Measurements from ENCODE around the gene ICAM5. TPM values are rescaled to one million over a fixed set of nuclear protein-coding genes. Genes with fewer than 3 reads are reported as not detected.

ICAM5 gene
- polyA plus RNA-seq, 1 donor (not counting 4 experiments of a cell fraction or from before 2014, with no cell fraction given): 0.20 TPM

- no peak for FAIRE-seq
- Histone ChIP-seq H3K9ac (ENCODE audit: control insufficient read depth, extremely low read depth, insufficient read depth, low read length) (peak overlapping the region; percentile 28), H2AFZ (ENCODE audit: control insufficient read depth, low read length) (peak overlapping the region; percentile 56)
Observed at GRCh38 chr19:10290876-10291553, 1.3 kb downstream of the ICAM5 start.

GRCh38 chr19:10291554-10292205 lies 1.9 kb downstream of the ICAM5 start:
- Histone ChIP-seq H4K20me1 (ENCODE audit: control insufficient read depth, extremely low read depth, insufficient read depth, low read length) (no peaks in the 10 kb centered on the region), H3K9me3 (ENCODE audit: control insufficient read depth, low read depth, low read length) (no peaks in the 10 kb centered on the region), H3K4me1 (ENCODE audit: control insufficient read depth, extremely low read depth, insufficient read depth, low read length) (peaks cover 27% of the 10 kb centered on the region), H3K4me3 (ENCODE audit: control insufficient read depth in 2 of 3, extremely low read depth in 1 of 3, insufficient read depth in 2 of 3, low read depth in 1 of 3, low read length in 3 of 3) (peak overlapping the region; percentile 31 to 66 (median 57)), H3K36me3 (ENCODE audit: control insufficient read depth in 2 of 2, extremely low read depth in 1 of 2, insufficient read depth in 2 of 2, low read length in 2 of 2) (no peaks in the 10 kb centered on the region), H3K27ac (ENCODE audit: control insufficient read depth, insufficient read depth, low read length) (no peak overlapping the region), H3K9me1 (ENCODE audit: control insufficient read depth, extremely low read depth, insufficient read depth, low read length) (no peaks in the 10 kb centered on the region), H3K79me2 (ENCODE audit: control insufficient read depth, insufficient read depth, low read length) (no peaks in the 10 kb centered on the region), H3K27me3 (ENCODE audit: control insufficient read depth, extremely low read depth, insufficient read depth, low read length) (peaks cover 88% of the 10 kb centered on the region), H3K4me2 (ENCODE audit: control insufficient read depth, extremely low read depth, insufficient read depth, low read depth, low read length) (peak overlapping the region; percentile 90), H3K9ac (ENCODE audit: control insufficient read depth, extremely low read depth, insufficient read depth, low read length) (peak overlapping the region; percentile 28), H2AFZ (ENCODE audit: control insufficient read depth, low read length) (peak overlapping the region; percentile 56)
- no peak for TF ChIP-seq CTCF (optimal IDR thresholded peaks at IDR 0.05 in 1 of 3, IDR thresholded peaks at IDR 0.05 in 1 of 3, conservative IDR thresholded peaks at IDR 0.05 in 1 of 3; ENCODE audit: extremely low read depth in 1 of 3, insufficient read depth in 2 of 3, low read length in 3 of 3)
- peak; percentile 33 for TF ChIP-seq EZH2 (IDR thresholded peaks at IDR 0.05; ENCODE audit: low read length)
- DNase-seq (ENCODE audit: low read depth, low spot score) (no peak), FAIRE-seq (no peak)
- dilution Hi-C loops (cut with MboI; ENCODE audit: extremely low pct_ligation_motif_present, low sequenced_read_pairs): no loop called here

More at GRCh38 chr19:10290876-10291553, 1.3 kb downstream of the ICAM5 start:
- Histone ChIP-seq H3K9me1 (ENCODE audit: control insufficient read depth, extremely low read depth, insufficient read depth, low read length) (no peaks in the 10 kb centered on the region), H3K79me2 (ENCODE audit: control insufficient read depth, insufficient read depth, low read length) (no peaks in the 10 kb centered on the region), H3K9me3 (ENCODE audit: control insufficient read depth, low read depth, low read length) (no peaks in the 10 kb centered on the region), H3K4me2 (ENCODE audit: control insufficient read depth, extremely low read depth, insufficient read depth, low read depth, low read length) (peak overlapping the region; percentile 90), H3K27ac (ENCODE audit: control insufficient read depth, insufficient read depth, low read length) (no peak overlapping the region), H3K36me3 (ENCODE audit: control insufficient read depth in 2 of 2, extremely low read depth in 1 of 2, insufficient read depth in 2 of 2, low read length in 2 of 2) (no peaks in the 10 kb centered on the region), H3K4me1 (ENCODE audit: control insufficient read depth, extremely low read depth, insufficient read depth, low read length) (peaks cover 34% of the 10 kb centered on the region), H3K4me3 (ENCODE audit: control insufficient read depth in 2 of 3, extremely low read depth in 1 of 3, insufficient read depth in 2 of 3, low read depth in 1 of 3, low read length in 3 of 3) (peak overlapping the region; percentile 31 to 66 (median 57)), H3K27me3 (ENCODE audit: control insufficient read depth, extremely low read depth, insufficient read depth, low read length) (peaks cover 81% of the 10 kb centered on the region), H4K20me1 (ENCODE audit: control insufficient read depth, extremely low read depth, insufficient read depth, low read length) (no peaks in the 10 kb centered on the region)
- no peak for DNase-seq (ENCODE audit: low read depth, low spot score)
- TF ChIP-seq EZH2 (IDR thresholded peaks at IDR 0.05; ENCODE audit: low read length): no peak
- no peak for TF ChIP-seq CTCF (optimal IDR thresholded peaks at IDR 0.05 in 1 of 3, IDR thresholded peaks at IDR 0.05 in 1 of 3, conservative IDR thresholded peaks at IDR 0.05 in 1 of 3; ENCODE audit: extremely low read depth in 1 of 3, insufficient read depth in 2 of 3, low read length in 3 of 3)
- dilution Hi-C loops (cut with MboI; ENCODE audit: extremely low pct_ligation_motif_present, low sequenced_read_pairs): no loop called here

Data from keratinocyte (primary cell).